Measurements from ENCODE around the gene ONECUT2.

GRCh38 chr18:57432140-57432539 is 3.0 kb upstream of the ONECUT2 start:
- TF ChIP-seq EP300 (IDR thresholded peaks at IDR 0.05) (no peak), CTCF (IDR thresholded peaks at IDR 0.05) (no peak)

All from sigmoid colon (tissue), 4 donors.